Mucosa of descending colon (tissue), 3 donors: ENCODE measurements around the gene DPH6. TPM values are rescaled to one million over a fixed set of nuclear protein-coding genes. Genes with fewer than 3 reads are reported as not detected.

Source experiments
- ATAC-seq: fragments of 200-7000 bp; cut with Tn5 transposase; one replicate; pipeline ENCODE4 v1.9.1; 2020; ENCODE audit warnings: mild to moderate bottlenecking, moderate library complexity
- DNase-seq, 3 donors: peaks; one replicate each; pipeline ENCODE4 v3.0.0-alpha.2; 2020
- H3K36me3 ChIP-seq: fragments of 200-600 bp; one replicate; pipeline ENCODE4 v1.8.0; 2021; ENCODE audit warnings: low read depth, mild to moderate bottlenecking
- H3K4me1 ChIP-seq: fragments of 200-600 bp; one replicate; pipeline ENCODE4 v1.8.0; 2021; ENCODE audit warnings: low read depth, mild to moderate bottlenecking
- H3K4me3 ChIP-seq: fragments of 200-600 bp; one replicate; pipeline ENCODE4 v1.8.0; 2021; ENCODE audit warnings: mild to moderate bottlenecking
- H3K9me3 ChIP-seq: fragments of 200-600 bp; one replicate; pipeline ENCODE4 v1.8.0; 2021; ENCODE audit warnings: mild to moderate bottlenecking
- intact Hi-C, 2 donors: fragments of 100-400 bp; cut with DNase I in 1 of 2; cut with micrococcal nuclease in 1 of 2; formaldehyde crosslinking; loops; one replicate each; pipeline versions ENCODE4 v1.11.0 to v1.11.1; 2022; cut with DNase I, micrococcal nuclease
- total RNA-seq, 3 donors: library from RNA; stranded (reverse); fragmentation: NEBNext Ultra II Directional in 2 of 3; extraction: Animal tissue kit (Norgen Biotek cat#: 25700) in 2 of 3; gene quantifications; one replicate each; pipeline versions ENCODE4 v1.2.1 to v1.2.4, GENCODE V29; 2021 to 2023
- TF ChIP-seq, protein P1 (sequence below): fragments of 200-600 bp; IDR thresholded peaks from one replicate; pipeline ENCODE4 v1.8.0; 2022; ENCODE audit warnings: antibody characterized with exemption, mild to moderate bottlenecking
- donor health status: DM: no; HTN: no; CAD: no; lungs with moderate emphysema.
- donor health status: DM: no; HTN: no; CAD: no.
- donor health status: DM: no; HTN: yes; CAD: no.

DPH6 gene
- total RNA-seq, 3 donors from 2014 or later = 16.8 to 23.7 (median 21.2) TPM

DNA sequence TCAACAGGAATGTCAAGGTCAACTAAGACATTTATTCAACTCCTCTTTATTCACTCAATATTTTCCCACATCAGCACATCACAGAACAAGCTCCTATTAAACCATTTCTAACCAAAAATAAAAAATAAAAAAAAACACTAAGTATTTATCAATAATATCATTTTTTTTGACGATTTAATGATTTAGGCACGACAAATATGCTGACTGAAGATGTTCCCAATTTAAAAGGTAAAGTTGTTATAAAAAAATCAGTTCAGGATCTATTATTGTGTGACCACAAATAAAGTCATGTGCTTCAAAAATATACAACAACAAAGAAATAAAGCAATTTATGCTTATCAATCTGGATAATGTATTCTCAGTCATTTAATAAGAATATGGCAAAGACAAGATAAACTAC is 16.2 kb downstream of the DPH6 start:
- TF ChIP-seq, protein P1, sequence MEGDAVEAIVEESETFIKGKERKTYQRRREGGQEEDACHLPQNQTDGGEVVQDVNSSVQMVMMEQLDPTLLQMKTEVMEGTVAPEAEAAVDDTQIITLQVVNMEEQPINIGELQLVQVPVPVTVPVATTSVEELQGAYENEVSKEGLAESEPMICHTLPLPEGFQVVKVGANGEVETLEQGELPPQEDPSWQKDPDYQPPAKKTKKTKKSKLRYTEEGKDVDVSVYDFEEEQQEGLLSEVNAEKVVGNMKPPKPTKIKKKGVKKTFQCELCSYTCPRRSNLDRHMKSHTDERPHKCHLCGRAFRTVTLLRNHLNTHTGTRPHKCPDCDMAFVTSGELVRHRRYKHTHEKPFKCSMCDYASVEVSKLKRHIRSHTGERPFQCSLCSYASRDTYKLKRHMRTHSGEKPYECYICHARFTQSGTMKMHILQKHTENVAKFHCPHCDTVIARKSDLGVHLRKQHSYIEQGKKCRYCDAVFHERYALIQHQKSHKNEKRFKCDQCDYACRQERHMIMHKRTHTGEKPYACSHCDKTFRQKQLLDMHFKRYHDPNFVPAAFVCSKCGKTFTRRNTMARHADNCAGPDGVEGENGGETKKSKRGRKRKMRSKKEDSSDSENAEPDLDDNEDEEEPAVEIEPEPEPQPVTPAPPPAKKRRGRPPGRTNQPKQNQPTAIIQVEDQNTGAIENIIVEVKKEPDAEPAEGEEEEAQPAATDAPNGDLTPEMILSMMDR = no peak
- H3K9me3 ChIP-seq = no peaks in the 10 kb centered on the region
- no peak overlapping the region for H3K4me3 ChIP-seq
- no peak for DNase-seq
- no peak for ATAC-seq
- H3K36me3 ChIP-seq = no peaks in the 10 kb centered on the region
- intact Hi-C loops = no loop called here
- no peaks in the 10 kb centered on the region for H3K4me1 ChIP-seq

DNA sequence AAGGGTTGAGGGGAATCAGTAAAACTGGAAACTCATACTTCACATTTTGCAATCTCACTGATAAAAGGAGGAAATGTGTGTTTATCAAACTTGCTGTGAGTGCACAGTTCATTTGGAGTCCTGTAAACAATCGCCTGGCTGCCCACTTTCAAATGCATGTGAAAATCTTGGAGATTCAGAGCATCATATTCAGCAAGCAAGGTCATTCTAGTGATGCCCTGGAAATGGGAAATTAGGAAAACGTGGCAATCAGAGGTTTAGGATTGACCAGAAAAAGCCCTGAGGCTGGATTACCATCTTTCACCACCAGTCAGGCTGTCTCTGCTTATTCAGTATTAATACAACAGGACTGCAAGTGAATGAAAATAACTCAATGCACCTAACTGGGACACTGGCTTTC is 23.9 kb downstream of the DPH6 start:
- H3K36me3 ChIP-seq = no peaks in the 10 kb centered on the region
- H3K9me3 ChIP-seq = no peaks in the 10 kb centered on the region
- TF ChIP-seq, protein P1 = no peak
- H3K4me1 ChIP-seq = no peaks in the 10 kb centered on the region
- DNase-seq (no peak), ATAC-seq (no peak)
- intact Hi-C loops = no loop called here
- H3K4me3 ChIP-seq = no peak overlapping the region

DNA sequence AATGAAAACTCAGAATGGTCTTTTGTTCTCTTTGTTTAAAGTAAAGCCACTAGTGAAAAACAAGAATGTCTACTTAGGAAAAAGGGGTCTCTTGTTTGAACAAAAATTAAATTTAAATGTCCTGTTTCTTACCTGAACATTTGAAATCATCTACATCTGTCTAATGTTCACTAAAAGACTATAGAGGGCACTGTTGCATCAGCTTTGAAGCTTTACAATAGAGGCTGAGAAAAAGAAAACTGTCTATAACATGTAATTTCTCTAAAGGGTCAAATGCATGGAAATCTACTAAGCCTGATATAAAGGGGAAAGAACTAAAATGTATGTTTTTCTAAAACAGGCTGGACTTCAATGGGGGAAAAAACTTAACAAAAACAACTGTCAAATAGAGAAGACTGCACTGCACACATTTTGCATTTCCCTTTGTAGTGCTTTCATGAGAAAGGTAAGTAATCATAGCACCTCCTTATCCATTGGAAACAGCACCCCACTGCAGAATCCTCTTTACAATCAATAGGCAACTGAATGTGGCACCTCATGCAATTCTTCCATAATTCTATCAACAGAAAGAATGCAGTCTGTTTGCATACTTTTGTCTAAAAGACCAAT is 26.3 kb downstream of the DPH6 start:
- TF ChIP-seq, protein P1 = peak; percentile 18
- ATAC-seq (peak; percentile 59), DNase-seq (no peak)
- H3K4me3 ChIP-seq = no peak overlapping the region
- no peaks in the 10 kb centered on the region for H3K4me1 ChIP-seq
- intact Hi-C loops = no loop called here
- H3K9me3 ChIP-seq = no peaks in the 10 kb centered on the region
- no peaks in the 10 kb centered on the region for H3K36me3 ChIP-seq

DNA sequence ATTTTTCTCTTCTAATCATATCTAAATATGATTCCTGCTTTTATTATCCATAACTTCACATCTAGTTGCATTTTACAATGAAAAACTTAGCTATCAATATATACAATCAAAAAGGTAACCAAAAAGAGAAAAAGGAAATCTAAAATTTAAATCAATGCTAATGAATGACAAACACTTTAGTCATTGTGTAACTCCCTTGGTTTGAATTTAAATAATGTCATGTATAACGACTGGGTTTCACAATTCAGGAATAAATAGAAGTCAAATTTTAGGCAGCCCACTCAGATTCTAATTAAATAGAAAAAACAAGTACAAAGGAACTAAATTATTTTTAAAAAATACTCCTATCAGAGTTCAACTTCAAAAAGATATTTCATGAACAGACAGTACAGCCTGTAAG is 26.9 kb downstream of the DPH6 start:
- Histone ChIP-seq H3K4me3 (no peak overlapping the region), H3K4me1 (no peaks in the 10 kb centered on the region), H3K36me3 (no peaks in the 10 kb centered on the region), H3K9me3 (no peaks in the 10 kb centered on the region)
- ATAC-seq (no peak), DNase-seq (no peak)
- TF ChIP-seq, protein P1 = no peak
- intact Hi-C loops = no loop called here

DNA sequence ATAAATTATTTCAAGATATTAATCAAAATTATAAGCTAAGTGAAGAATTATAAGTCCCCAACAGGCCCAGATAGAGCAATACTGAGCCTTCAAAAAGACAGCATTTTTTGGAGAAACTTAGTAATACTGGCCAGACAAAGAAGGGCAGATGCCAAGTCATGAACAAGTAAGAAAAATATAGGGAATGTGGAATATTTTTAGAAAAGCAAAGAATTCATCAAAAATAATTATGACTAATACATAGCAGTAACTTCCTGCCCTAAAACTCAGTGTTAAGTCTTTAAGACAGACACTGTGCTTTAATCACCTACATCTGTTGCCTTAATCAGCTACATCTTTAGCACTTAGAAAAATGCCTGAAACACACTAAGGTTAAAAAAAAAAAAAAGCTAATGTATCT is 31.2 kb downstream of the DPH6 start:
- no peaks in the 10 kb centered on the region for H3K36me3 ChIP-seq
- intact Hi-C loops = no loop called here
- no peaks in the 10 kb centered on the region for H3K9me3 ChIP-seq
- ATAC-seq = no peak
- TF ChIP-seq, protein P1 = no peak
- H3K4me1 ChIP-seq = no peaks in the 10 kb centered on the region
- no peak for DNase-seq
- no peak overlapping the region for H3K4me3 ChIP-seq
